Measurements from ENCODE around the gene RPGRIP1L.

GRCh38 chr16:53708490-53708889 lies 4.8 kb upstream of the RPGRIP1L start:
- TF ChIP-seq CTCF (conservative IDR thresholded peaks at IDR 0.05; ENCODE audit: low read depth, low read length) (no peak), EZH2 (IDR thresholded peaks at IDR 0.05; ENCODE audit: low read length, unreplicated experiment) (no peak)

Data from PC-3 (cell line).